H9 (cell line): ENCODE measurements around the gene G2E3. TPM values are rescaled to one million over a fixed set of nuclear protein-coding genes. Genes with fewer than 3 reads are reported as not detected.

Experiments
- DNase-seq: peaks from one replicate; pipeline ENCODE4 v3.0.0-alpha.2; 2017
- H2AFZ ChIP-seq: one replicate; pipeline ENCODE4 v1.6.1; 2013; ENCODE audit warnings: mild to moderate bottlenecking, low read length, control low read depth, moderate library complexity
- H2AK5ac ChIP-seq: 2 replicates; pipeline ENCODE4 v1.6.1; 2013; ENCODE audit warnings: low read length, control low read depth, mixed read lengths; ENCODE audit not compliant: insufficient read length
- H2BK120ac ChIP-seq: one replicate; pipeline ENCODE4 v1.6.1; 2013; ENCODE audit warnings: low read depth, mild to moderate bottlenecking, low read length, control low read depth, inconsistent platforms; ENCODE audit not compliant: poor library complexity, severe bottlenecking
- H2BK12ac ChIP-seq: 2 replicates; pipeline ENCODE4 v1.6.1; 2013; ENCODE audit warnings: low read length, control low read depth, mixed read lengths, low read depth; ENCODE audit not compliant: insufficient read length
- H2BK15ac ChIP-seq: 2 replicates; pipeline ENCODE4 v1.6.1; 2013; ENCODE audit warnings: low read depth, low read length, control low read depth
- H2BK20ac ChIP-seq: one replicate; pipeline ENCODE4 v1.6.1; 2013; ENCODE audit warnings: low read depth, mild to moderate bottlenecking, low read length, control low read depth, inconsistent platforms; ENCODE audit not compliant: poor library complexity, severe bottlenecking
- H2BK5ac ChIP-seq: 2 replicates; pipeline ENCODE4 v1.6.1; 2013; ENCODE audit warnings: low read length, control low read depth, mixed read lengths; ENCODE audit not compliant: insufficient read length
- H3K14ac ChIP-seq: 2 replicates; pipeline ENCODE4 v1.6.1; 2013; ENCODE audit warnings: low read length, control low read depth; ENCODE audit not compliant: insufficient read depth
- H3K18ac ChIP-seq: 2 replicates; pipeline ENCODE4 v1.6.1; 2013; ENCODE audit warnings: low read depth, mild to moderate bottlenecking, mixed read lengths, low read length, control low read depth; ENCODE audit not compliant: insufficient read length
- H3K23ac ChIP-seq: 2 replicates; pipeline ENCODE4 v1.6.1; 2013; ENCODE audit warnings: low read length, control low read depth, mixed read lengths, low read depth; ENCODE audit not compliant: insufficient read length
- H3K23me2 ChIP-seq: 2 replicates; pipeline ENCODE4 v1.6.1; 2013; ENCODE audit warnings: low read depth, mild to moderate bottlenecking, mixed read lengths, low read length, control low read depth; ENCODE audit not compliant: insufficient read length, poor library complexity, severe bottlenecking
- H3K27ac ChIP-seq: 2 replicates; pipeline ENCODE4 v1.5.1; 2013; ENCODE audit warnings: low read length, control low read depth, mixed read lengths, low read depth; ENCODE audit not compliant: insufficient read length
- H3K27me3 ChIP-seq: 2 replicates; pipeline ENCODE4 v1.6.1; 2013; ENCODE audit warnings: low read length, control low read depth, inconsistent platforms; ENCODE audit not compliant: insufficient read depth
- H3K4ac ChIP-seq: 2 replicates; pipeline ENCODE4 v1.6.1; 2013; ENCODE audit warnings: low read depth, mild to moderate bottlenecking, control low read depth, inconsistent platforms, low read length, moderate library complexity
- H3K4me1 ChIP-seq: 2 replicates; pipeline ENCODE4 v1.6.1; 2013; ENCODE audit warnings: low read length, control low read depth, inconsistent platforms; ENCODE audit not compliant: insufficient read depth
- H3K4me2 ChIP-seq: 2 replicates; pipeline ENCODE4 v1.6.1; 2013; ENCODE audit warnings: low read length, control low read depth, mixed read lengths; ENCODE audit not compliant: insufficient read length, insufficient read depth
- H3K56ac ChIP-seq: 2 replicates; pipeline ENCODE4 v1.6.1; 2013; ENCODE audit warnings: low read depth, mild to moderate bottlenecking, mixed read lengths, low read length, control low read depth; ENCODE audit not compliant: insufficient read length
- H3K79me1 ChIP-seq: 2 replicates; pipeline ENCODE4 v1.6.1; 2013; ENCODE audit warnings: low read depth, mild to moderate bottlenecking, moderate library complexity, low read length, control low read depth, inconsistent platforms; ENCODE audit not compliant: insufficient read depth, poor library complexity, severe bottlenecking
- H3K79me2 ChIP-seq: 2 replicates; pipeline ENCODE4 v1.6.1; 2013; ENCODE audit warnings: low read length, control low read depth, inconsistent platforms; ENCODE audit not compliant: insufficient read depth
- H3K9ac ChIP-seq: 2 replicates; pipeline ENCODE4 v1.6.1; 2013; ENCODE audit warnings: low read length, control low read depth, mixed read lengths; ENCODE audit not compliant: insufficient read length; ENCODE audit errors: extremely low read depth
- H3K9me3 ChIP-seq: one replicate; pipeline ENCODE4 v1.6.1; 2013; ENCODE audit warnings: low read depth, low read length, inconsistent platforms; ENCODE audit not compliant: control insufficient read depth
- H3T11ph ChIP-seq: one replicate; pipeline ENCODE4 v1.6.1; 2013; ENCODE audit warnings: mild to moderate bottlenecking, low read length, control low read depth, inconsistent platforms
- H4K20me1 ChIP-seq: one replicate; pipeline ENCODE4 v1.6.1; 2013; ENCODE audit not compliant: control insufficient read depth, insufficient read length, insufficient read depth
- H4K5ac ChIP-seq: 2 replicates; pipeline ENCODE4 v1.6.1; 2013; ENCODE audit warnings: low read depth, mild to moderate bottlenecking, mixed read lengths, low read length, control low read depth; ENCODE audit not compliant: insufficient read length
- H4K8ac ChIP-seq: replicated peaks from 2 replicates; pipeline ENCODE4 v1.6.1; 2013; ENCODE audit warnings: low read length, control low read depth, mixed read lengths, low read depth; ENCODE audit not compliant: insufficient read length
- H4K91ac ChIP-seq: 2 replicates; pipeline ENCODE4 v1.6.1; 2013; ENCODE audit warnings: low read depth, mild to moderate bottlenecking, moderate library complexity, mixed read lengths, low read length, control low read depth; ENCODE audit not compliant: insufficient read length
- H3K27ac Mint-ChIP-seq, 3 experiments: 2 replicates in 2 of 3; 3 replicates in 1 of 3; pipeline ENCODE4 v1.8.0; 2020 to 2021; ENCODE audit warnings: mixed read lengths in 3 of 3, mild to moderate bottlenecking in 1 of 3, moderate library complexity in 1 of 3
- H3K27me3 Mint-ChIP-seq: 2 replicates; pipeline ENCODE4 v1.8.0; 2021; ENCODE audit warnings: low read depth, mild to moderate bottlenecking, moderate library complexity, mixed read lengths
- H3K36me3 Mint-ChIP-seq, 3 experiments: 2 replicates in 2 of 3; 3 replicates in 1 of 3; pipeline ENCODE4 v1.8.0; 2020 to 2021; ENCODE audit warnings: low read depth in 3 of 3, mixed read lengths in 3 of 3; ENCODE audit not compliant: insufficient read depth in 1 of 3
- H3K4me1 Mint-ChIP-seq, 2 experiments: 2 replicates each; pipeline ENCODE4 v1.8.0; 2020; ENCODE audit warnings: mixed read lengths in 2 of 2
- H3K4me3 Mint-ChIP-seq, 2 experiments: 2 replicates in 1 of 2; 3 replicates in 1 of 2; pipeline ENCODE4 v1.8.0; 2020 to 2021; ENCODE audit warnings: mild to moderate bottlenecking in 2 of 2, mixed read lengths in 2 of 2, moderate library complexity in 1 of 2
- H3K9me3 Mint-ChIP-seq, 2 experiments: 2 replicates in 1 of 2; 3 replicates in 1 of 2; pipeline ENCODE4 v1.8.0; 2020; ENCODE audit warnings: mild to moderate bottlenecking in 2 of 2, mixed read lengths in 2 of 2, moderate library complexity in 1 of 2
- WGBS: extraction: QIAGEN DNeasy Blood & Tissue Kit; methylation state at CpG from one replicate; pipeline ENCODE4 v1.1.7; 2013; ENCODE audit warnings: missing lambda C conversion rate, low lambda C conversion rate, mixed read lengths; ENCODE audit not compliant: insufficient read length; ENCODE audit errors: extremely low coverage; 5-methylcytosine and 5-hydroxymethylcytosine counted together
- total RNA-seq: library from RNA; stranded (reverse); gene quantifications from 2 replicates; pipeline ENCODE4 v1.2.1, GENCODE V29; 2021
- TF ChIP-seq, protein P1 (sequence below): fragments of 200-600 bp; sonication (generic); conservative IDR thresholded peaks from 3 replicates; pipeline ENCODE4 v1.8.0; 2021; ENCODE audit warnings: antibody characterized with exemption, mild to moderate bottlenecking

The G2E3 gene
- total RNA-seq, 1 experiment from 2014 or later, result 49.2 TPM

DNA sequence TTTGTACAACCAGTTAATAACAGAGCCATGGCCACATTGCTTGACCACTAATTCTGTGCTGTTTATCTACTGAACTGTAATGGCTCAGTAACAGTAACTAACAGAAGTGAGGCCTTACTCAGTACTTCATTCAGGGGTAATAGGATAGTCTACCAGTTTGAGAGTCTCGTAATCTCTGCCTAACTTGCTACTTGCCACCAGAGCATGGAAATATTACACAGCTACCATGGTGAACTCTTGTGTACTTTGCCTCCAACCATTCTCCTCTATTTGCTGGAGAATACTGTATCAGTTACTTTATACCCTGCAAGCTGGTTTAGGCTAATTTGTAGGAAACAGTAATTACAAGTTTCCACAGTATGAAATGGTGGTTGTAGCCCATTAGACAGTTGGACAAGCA, 73.8 kb downstream of the G2E3 start:
- Histone ChIP-seq H2AFZ (no peak overlapping the region), H3K4ac (no peak overlapping the region), H3K23me2 (no peaks in the 10 kb centered on the region), H3K79me2 (no peaks in the 10 kb centered on the region; the same call in 1 of the 2 replicates), H2AK5ac (no peak overlapping the region), H2BK12ac (no peak overlapping the region), H3T11ph (no peak overlapping the region), H3K79me1 (peaks cover 2% of the 10 kb centered on the region), H4K5ac (no peak overlapping the region), H2BK120ac (no peak overlapping the region), H3K14ac (no peak overlapping the region), H3K4me1 (no peaks in the 10 kb centered on the region), H4K8ac (no peak overlapping the region), H3K4me2 (no peak overlapping the region), H2BK5ac (no peak overlapping the region), H4K20me1 (no peaks in the 10 kb centered on the region), H4K91ac (no peak overlapping the region), H3K9ac (no peak overlapping the region), H2BK15ac (no peak overlapping the region), H3K56ac (no peak overlapping the region), H3K18ac (no peak overlapping the region), H2BK20ac (no peak overlapping the region), H3K23ac (no peak overlapping the region), H3K9me3 (no peaks in the 10 kb centered on the region), H3K27me3 (no peaks in the 10 kb centered on the region), H3K27ac (no peak overlapping the region)
- H3K4me3 Mint-ChIP-seq, result no peak overlapping the region
- no peak overlapping the region for H3K27ac Mint-ChIP-seq
- WGBS, result no CpG with 5 or more reads among the region's 1 CpG
- H3K9me3 Mint-ChIP-seq, result no peaks in the 10 kb centered on the region
- no peak for DNase-seq
- TF ChIP-seq, protein P1, sequence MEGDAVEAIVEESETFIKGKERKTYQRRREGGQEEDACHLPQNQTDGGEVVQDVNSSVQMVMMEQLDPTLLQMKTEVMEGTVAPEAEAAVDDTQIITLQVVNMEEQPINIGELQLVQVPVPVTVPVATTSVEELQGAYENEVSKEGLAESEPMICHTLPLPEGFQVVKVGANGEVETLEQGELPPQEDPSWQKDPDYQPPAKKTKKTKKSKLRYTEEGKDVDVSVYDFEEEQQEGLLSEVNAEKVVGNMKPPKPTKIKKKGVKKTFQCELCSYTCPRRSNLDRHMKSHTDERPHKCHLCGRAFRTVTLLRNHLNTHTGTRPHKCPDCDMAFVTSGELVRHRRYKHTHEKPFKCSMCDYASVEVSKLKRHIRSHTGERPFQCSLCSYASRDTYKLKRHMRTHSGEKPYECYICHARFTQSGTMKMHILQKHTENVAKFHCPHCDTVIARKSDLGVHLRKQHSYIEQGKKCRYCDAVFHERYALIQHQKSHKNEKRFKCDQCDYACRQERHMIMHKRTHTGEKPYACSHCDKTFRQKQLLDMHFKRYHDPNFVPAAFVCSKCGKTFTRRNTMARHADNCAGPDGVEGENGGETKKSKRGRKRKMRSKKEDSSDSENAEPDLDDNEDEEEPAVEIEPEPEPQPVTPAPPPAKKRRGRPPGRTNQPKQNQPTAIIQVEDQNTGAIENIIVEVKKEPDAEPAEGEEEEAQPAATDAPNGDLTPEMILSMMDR, result no peak
- no peaks in the 10 kb centered on the region for H3K27me3 Mint-ChIP-seq
- H3K4me1 Mint-ChIP-seq, result no peaks in the 10 kb centered on the region
- H3K36me3 Mint-ChIP-seq, result peaks cover 9 to 46% (median 27%) of the 10 kb centered on the region in 3 experiments; a peak in 6 of 7 replicates
